ENCODE data around the gene RASA2. TPM values are rescaled to one million over a fixed set of nuclear protein-coding genes. Genes with fewer than 3 reads are reported as not detected.

Gene RASA2
- total and polyA plus RNA-seq, 2 experiments from 2014 or later, result 16.6 to 28.6 TPM

DNA sequence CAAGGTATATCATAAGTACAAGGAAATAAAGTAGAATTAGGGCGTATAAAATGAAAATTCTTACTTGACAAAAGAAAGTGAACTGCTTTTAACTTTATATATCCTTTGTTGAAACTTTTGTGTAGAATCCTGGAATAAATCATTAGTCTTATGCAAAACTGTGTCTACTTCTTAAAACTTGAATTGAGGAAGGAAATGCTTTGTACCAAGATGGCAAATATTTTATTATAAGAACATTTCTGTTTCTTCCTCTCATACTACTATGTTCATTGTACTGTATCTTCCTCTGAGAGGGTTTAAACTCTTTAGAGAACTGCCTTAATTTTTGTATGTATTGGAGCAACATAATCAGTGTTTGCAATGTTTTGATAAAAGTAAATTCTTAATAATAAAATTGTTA, 42.0 kb downstream of the RASA2 start (continued):
- TF ChIP-seq, protein P1, sequence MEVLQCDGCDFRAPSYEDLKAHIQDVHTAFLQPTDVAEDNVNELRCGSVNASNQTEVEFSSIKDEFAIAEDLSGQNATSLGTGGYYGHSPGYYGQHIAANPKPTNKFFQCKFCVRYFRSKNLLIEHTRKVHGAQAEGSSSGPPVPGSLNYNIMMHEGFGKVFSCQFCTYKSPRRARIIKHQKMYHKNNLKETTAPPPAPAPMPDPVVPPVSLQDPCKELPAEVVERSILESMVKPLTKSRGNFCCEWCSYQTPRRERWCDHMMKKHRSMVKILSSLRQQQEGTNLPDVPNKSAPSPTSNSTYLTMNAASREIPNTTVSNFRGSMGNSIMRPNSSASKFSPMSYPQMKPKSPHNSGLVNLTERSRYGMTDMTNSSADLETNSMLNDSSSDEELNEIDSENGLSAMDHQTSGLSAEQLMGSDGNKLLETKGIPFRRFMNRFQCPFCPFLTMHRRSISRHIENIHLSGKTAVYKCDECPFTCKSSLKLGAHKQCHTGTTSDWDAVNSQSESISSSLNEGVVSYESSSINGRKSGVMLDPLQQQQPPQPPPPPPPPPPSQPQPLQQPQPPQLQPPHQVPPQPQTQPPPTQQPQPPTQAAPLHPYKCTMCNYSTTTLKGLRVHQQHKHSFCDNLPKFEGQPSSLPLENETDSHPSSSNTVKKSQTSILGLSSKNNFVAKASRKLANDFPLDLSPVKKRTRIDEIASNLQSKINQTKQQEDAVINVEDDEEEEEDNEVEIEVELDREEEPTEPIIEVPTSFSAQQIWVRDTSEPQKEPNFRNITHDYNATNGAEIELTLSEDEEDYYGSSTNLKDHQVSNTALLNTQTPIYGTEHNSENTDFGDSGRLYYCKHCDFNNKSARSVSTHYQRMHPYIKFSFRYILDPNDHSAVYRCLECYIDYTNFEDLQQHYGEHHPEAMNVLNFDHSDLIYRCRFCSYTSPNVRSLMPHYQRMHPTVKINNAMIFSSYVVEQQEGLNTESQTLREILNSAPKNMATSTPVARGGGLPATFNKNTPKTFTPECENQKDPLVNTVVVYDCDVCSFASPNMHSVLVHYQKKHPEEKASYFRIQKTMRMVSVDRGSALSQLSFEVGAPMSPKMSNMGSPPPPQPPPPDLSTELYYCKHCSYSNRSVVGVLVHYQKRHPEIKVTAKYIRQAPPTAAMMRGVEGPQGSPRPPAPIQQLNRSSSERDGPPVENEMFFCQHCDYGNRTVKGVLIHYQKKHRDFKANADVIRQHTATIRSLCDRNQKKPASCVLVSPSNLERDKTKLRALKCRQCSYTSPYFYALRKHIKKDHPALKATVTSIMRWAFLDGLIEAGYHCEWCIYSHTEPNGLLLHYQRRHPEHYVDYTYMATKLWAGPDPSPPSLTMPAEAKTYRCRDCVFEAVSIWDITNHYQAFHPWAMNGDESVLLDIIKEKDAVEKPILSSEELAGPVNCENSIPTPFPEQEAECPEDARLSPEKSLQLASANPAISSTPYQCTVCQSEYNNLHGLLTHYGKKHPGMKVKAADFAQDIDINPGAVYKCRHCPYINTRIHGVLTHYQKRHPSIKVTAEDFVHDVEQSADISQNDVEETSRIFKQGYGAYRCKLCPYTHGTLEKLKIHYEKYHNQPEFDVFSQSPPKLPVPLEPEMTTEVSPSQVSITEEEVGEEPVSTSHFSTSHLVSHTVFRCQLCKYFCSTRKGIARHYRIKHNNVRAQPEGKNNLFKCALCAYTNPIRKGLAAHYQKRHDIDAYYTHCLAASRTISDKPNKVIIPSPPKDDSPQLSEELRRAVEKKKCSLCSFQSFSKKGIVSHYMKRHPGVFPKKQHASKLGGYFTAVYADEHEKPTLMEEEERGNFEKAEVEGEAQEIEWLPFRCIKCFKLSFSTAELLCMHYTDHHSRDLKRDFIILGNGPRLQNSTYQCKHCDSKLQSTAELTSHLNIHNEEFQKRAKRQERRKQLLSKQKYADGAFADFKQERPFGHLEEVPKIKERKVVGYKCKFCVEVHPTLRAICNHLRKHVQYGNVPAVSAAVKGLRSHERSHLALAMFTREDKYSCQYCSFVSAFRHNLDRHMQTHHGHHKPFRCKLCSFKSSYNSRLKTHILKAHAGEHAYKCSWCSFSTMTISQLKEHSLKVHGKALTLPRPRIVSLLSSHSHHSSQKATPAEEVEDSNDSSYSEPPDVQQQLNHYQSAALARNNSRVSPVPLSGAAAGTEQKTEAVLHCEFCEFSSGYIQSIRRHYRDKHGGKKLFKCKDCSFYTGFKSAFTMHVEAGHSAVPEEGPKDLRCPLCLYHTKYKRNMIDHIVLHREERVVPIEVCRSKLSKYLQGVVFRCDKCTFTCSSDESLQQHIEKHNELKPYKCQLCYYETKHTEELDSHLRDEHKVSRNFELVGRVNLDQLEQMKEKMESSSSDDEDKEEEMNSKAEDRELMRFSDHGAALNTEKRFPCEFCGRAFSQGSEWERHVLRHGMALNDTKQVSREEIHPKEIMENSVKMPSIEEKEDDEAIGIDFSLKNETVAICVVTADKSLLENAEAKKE (CRISPR knock-in tag; IDR thresholded peaks at IDR 0.05), result no peak

DNA sequence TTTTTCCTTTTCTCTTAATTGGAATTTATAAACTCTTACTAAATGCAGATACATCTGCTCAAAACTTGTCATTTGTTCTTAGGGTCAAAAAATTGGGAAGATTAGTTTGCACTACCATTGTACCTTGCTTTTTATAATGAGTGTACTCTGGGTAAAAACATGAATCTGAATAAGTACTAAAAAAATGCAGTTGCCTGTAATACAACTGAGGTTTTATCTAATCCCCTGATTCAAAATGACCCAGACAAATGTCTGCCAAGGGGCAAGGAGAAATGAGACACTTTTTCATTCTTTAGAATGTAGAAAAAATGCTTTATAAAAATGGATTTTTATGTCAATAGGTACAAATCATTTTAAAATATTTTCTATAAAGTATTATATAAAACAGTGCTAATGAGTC, 42.4 kb downstream of the RASA2 start:
- H3K27ac Mint-ChIP-seq, result no peak overlapping the region
- Histone ChIP-seq H3K4me2 (no peak overlapping the region), H2AFZ (no peak overlapping the region), H3K79me2 (replicated peaks; ENCODE audit: insufficient read depth) (no peaks in the 10 kb centered on the region), H3F3A (replicated peaks; ENCODE audit: low read depth) (no peaks in the 10 kb centered on the region), H3K27ac (ENCODE audit: low read depth) (no peak overlapping the region), H3K4me3 (no peak overlapping the region), H3K27me3 (ENCODE audit: insufficient read depth) (no peaks in the 10 kb centered on the region), H3K4me1 (ENCODE audit: insufficient read depth) (peaks cover 8% of the 10 kb centered on the region), H4K20me1 (replicated peaks; ENCODE audit: insufficient read depth) (peaks cover 13% of the 10 kb centered on the region; the same call in 1 of the 2 replicates), H3K36me3 (ENCODE audit: insufficient read depth) (no peaks in the 10 kb centered on the region), H3K9me2 (ENCODE audit: insufficient read depth) (no peaks in the 10 kb centered on the region)
- no peak for ATAC-seq
- no peaks in the 10 kb centered on the region for H3K9me3 Mint-ChIP-seq
- H3K4me1 Mint-ChIP-seq, result peaks cover 10% of the 10 kb centered on the region; the same call in 2 of the 3 replicates
- peaks cover 2% of the 10 kb centered on the region; the same call in 2 of the 3 replicates for H3K36me3 Mint-ChIP-seq (ENCODE audit: low read depth)
- peaks cover 3% of the 10 kb centered on the region for H3K27me3 Mint-ChIP-seq (ENCODE audit: insufficient read depth, low read depth, poor library complexity)
- no peak for DNase-seq (ENCODE audit: low spot score)
- no peak overlapping the region for H3K4me3 Mint-ChIP-seq
- TF ChIP-seq, protein P2, sequence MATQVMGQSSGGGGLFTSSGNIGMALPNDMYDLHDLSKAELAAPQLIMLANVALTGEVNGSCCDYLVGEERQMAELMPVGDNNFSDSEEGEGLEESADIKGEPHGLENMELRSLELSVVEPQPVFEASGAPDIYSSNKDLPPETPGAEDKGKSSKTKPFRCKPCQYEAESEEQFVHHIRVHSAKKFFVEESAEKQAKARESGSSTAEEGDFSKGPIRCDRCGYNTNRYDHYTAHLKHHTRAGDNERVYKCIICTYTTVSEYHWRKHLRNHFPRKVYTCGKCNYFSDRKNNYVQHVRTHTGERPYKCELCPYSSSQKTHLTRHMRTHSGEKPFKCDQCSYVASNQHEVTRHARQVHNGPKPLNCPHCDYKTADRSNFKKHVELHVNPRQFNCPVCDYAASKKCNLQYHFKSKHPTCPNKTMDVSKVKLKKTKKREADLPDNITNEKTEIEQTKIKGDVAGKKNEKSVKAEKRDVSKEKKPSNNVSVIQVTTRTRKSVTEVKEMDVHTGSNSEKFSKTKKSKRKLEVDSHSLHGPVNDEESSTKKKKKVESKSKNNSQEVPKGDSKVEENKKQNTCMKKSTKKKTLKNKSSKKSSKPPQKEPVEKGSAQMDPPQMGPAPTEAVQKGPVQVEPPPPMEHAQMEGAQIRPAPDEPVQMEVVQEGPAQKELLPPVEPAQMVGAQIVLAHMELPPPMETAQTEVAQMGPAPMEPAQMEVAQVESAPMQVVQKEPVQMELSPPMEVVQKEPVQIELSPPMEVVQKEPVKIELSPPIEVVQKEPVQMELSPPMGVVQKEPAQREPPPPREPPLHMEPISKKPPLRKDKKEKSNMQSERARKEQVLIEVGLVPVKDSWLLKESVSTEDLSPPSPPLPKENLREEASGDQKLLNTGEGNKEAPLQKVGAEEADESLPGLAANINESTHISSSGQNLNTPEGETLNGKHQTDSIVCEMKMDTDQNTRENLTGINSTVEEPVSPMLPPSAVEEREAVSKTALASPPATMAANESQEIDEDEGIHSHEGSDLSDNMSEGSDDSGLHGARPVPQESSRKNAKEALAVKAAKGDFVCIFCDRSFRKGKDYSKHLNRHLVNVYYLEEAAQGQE (IDR thresholded peaks at IDR 0.05; ENCODE audit: unreplicated experiment), result no peak
- no peak for TF ChIP-seq CREB1 (CRISPR knock-in tag; IDR thresholded peaks at IDR 0.05; ENCODE audit: low read depth)
- TF ChIP-seq ZNF331 (CRISPR knock-in tag; IDR thresholded peaks at IDR 0.05; ENCODE audit: low read depth), result no peak
- TF ChIP-seq, protein P3, sequence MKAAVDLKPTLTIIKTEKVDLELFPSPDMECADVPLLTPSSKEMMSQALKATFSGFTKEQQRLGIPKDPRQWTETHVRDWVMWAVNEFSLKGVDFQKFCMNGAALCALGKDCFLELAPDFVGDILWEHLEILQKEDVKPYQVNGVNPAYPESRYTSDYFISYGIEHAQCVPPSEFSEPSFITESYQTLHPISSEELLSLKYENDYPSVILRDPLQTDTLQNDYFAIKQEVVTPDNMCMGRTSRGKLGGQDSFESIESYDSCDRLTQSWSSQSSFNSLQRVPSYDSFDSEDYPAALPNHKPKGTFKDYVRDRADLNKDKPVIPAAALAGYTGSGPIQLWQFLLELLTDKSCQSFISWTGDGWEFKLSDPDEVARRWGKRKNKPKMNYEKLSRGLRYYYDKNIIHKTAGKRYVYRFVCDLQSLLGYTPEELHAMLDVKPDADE (IDR thresholded peaks at IDR 0.05), result no peak
- no peak for TF ChIP-seq POLR2AphosphoS5 (IDR thresholded peaks at IDR 0.05; ENCODE audit: low read depth)
- TF ChIP-seq ZNF114 (CRISPR knock-in tag; IDR thresholded peaks at IDR 0.05), result no peak

All from GM23338 (cell line).